Activated naive CD4-positive, alpha-beta T cell treated with anti-CD3 and anti-CD28 coated beads, Interleukin-2, amount 10 ng/mL, durations not matched to agents 7 days and 5 days (primary cell): ENCODE measurements around the gene MMP14.

Source experiments
- CTCF ChIA-PET: fragments of 350-600 bp; sonication (Branson Sonifier 250); formaldehyde crosslinking; loops from one replicate; lab custom pipeline; 2021; ENCODE audit warnings: antibody characterized with exemption; lab: Charles Lee
- DNase-seq: peaks from one replicate; pipeline ENCODE4 v3.0.0-alpha.2; 2020
- H3K27ac Mint-ChIP-seq: one replicate; pipeline ENCODE4 v1.8.0; 2021; ENCODE audit warnings: mild to moderate bottlenecking, moderate library complexity, mixed read lengths
- H3K27me3 Mint-ChIP-seq: one replicate; pipeline ENCODE4 v1.8.0; 2021; ENCODE audit warnings: mild to moderate bottlenecking, mixed read lengths
- H3K36me3 Mint-ChIP-seq: one replicate; pipeline ENCODE4 v1.8.0; 2021; ENCODE audit warnings: mixed read lengths
- H3K4me1 Mint-ChIP-seq: one replicate; pipeline ENCODE4 v1.8.0; 2021; ENCODE audit warnings: mixed read lengths
- H3K4me3 Mint-ChIP-seq: one replicate; pipeline ENCODE4 v1.8.0; 2021; ENCODE audit warnings: mild to moderate bottlenecking, moderate library complexity, mixed read lengths
- H3K9me3 Mint-ChIP-seq: one replicate; pipeline ENCODE4 v1.8.0; 2021; ENCODE audit warnings: mixed read lengths

MMP14 gene

GRCh38 chr14:22896356-22896755 is 60.0 kb downstream of the MMP14 start:
- no peak overlapping the region for H3K27ac Mint-ChIP-seq

GRCh38 chr14:22896760-22897159 is 60.4 kb downstream of the MMP14 start:
- no peak for DNase-seq
- no peaks in the 10 kb centered on the region for H3K9me3 Mint-ChIP-seq
- peaks cover 21% of the 10 kb centered on the region for H3K36me3 Mint-ChIP-seq
- CTCF ChIA-PET: interaction anchor here (0.6 to 2.7 kb wide), 7 partner anchors 10 to 326 kb away, joined by 3 to 20 read pairs (median 3); partner anchors contain the start of gene LRP10
- no peaks in the 10 kb centered on the region for H3K27me3 Mint-ChIP-seq
- peaks cover 16% of the 10 kb centered on the region for H3K4me1 Mint-ChIP-seq
- no peak overlapping the region for H3K4me3 Mint-ChIP-seq
- no peak overlapping the region for H3K27ac Mint-ChIP-seq

More at GRCh38 chr14:22896356-22896755, 60.0 kb downstream of the MMP14 start:
- CTCF ChIA-PET: interaction anchor here (0.6 to 2.7 kb wide), 7 partner anchors 10 to 326 kb away, joined by 3 to 20 read pairs (median 3); partner anchors contain the start of gene LRP10
- DNase-seq: no peak
- Mint-ChIP-seq H3K36me3 (peaks cover 17% of the 10 kb centered on the region), H3K4me3 (no peak overlapping the region), H3K9me3 (no peaks in the 10 kb centered on the region), H3K27me3 (no peaks in the 10 kb centered on the region), H3K4me1 (peaks cover 13% of the 10 kb centered on the region)

- CTCF ChIA-PET: interaction anchor here (1.0 to 6.9 kb wide), 5 partner anchors 11 to 327 kb away, joined by 3 to 51 read pairs (median 5); partner anchors contain the start of gene LRP10
- H3K4me1 Mint-ChIP-seq: peaks cover 19% of the 10 kb centered on the region
- no peak for DNase-seq
- H3K9me3 Mint-ChIP-seq: no peaks in the 10 kb centered on the region
- H3K27ac Mint-ChIP-seq: no peak overlapping the region
- H3K36me3 Mint-ChIP-seq: peaks cover 25% of the 10 kb centered on the region
- no peak overlapping the region for H3K4me3 Mint-ChIP-seq
- no peaks in the 10 kb centered on the region for H3K27me3 Mint-ChIP-seq
Measured at GRCh38 chr14:22897357-22897756, 61.0 kb downstream of the MMP14 start.
